GM23338 (cell line): ENCODE results near the gene GCHFR. TPM values are rescaled to one million over a fixed set of nuclear protein-coding genes. Genes with fewer than 3 reads are reported as not detected.

ENCODE experiments used
- ATAC-seq: fragments of 200-7000 bp; cut with Tn5 transposase; 3 replicates; pipeline ENCODE4 v1.9.1; 2020
- DNase-seq: peaks from one replicate; pipeline ENCODE4 v3.0.0-alpha.2; 2015; ENCODE audit warnings: low spot score
- H2AFZ ChIP-seq: fragments of 200-600 bp; sonication (generic); 2 replicates; pipeline ENCODE4 v1.8.0; 2016; ENCODE audit warnings: antibody characterized with exemption, mild to moderate bottlenecking, moderate library complexity
- H3F3A ChIP-seq: fragments of 200-600 bp; sonication (generic); replicated peaks from 2 replicates; pipeline ENCODE4 v1.8.0; 2017; ENCODE audit warnings: antibody characterized with exemption, mixed run types, low read depth
- H3K27ac ChIP-seq: fragments of 200-600 bp; sonication (generic); 2 replicates; pipeline ENCODE4 v1.6.1; 2016; ENCODE audit warnings: low read depth
- H3K27me3 ChIP-seq: fragments of 200-600 bp; sonication (generic); 2 replicates; pipeline ENCODE4 v1.8.0; 2016; ENCODE audit warnings: mild to moderate bottlenecking, mixed run types, moderate library complexity; ENCODE audit not compliant: insufficient read depth
- H3K36me3 ChIP-seq: fragments of 200-600 bp; sonication (generic); 2 replicates; pipeline ENCODE4 v1.8.0; 2016; ENCODE audit warnings: mild to moderate bottlenecking; ENCODE audit not compliant: insufficient read depth
- H3K4me1 ChIP-seq: fragments of 200-600 bp; sonication (generic); 2 replicates; pipeline ENCODE4 v1.8.0; 2016; ENCODE audit warnings: mild to moderate bottlenecking, moderate library complexity; ENCODE audit not compliant: insufficient read depth
- H3K4me2 ChIP-seq: fragments of 200-600 bp; sonication (generic); 2 replicates; pipeline ENCODE4 v1.7.1; 2017; ENCODE audit warnings: mixed run types
- H3K4me3 ChIP-seq: fragments of 200-600 bp; sonication (generic); 2 replicates; pipeline ENCODE4 v1.6.1; 2016; ENCODE audit warnings: mixed run types
- H3K79me2 ChIP-seq: fragments of 200-600 bp; sonication (generic); replicated peaks from 2 replicates; pipeline ENCODE4 v1.8.0; 2017; ENCODE audit warnings: mild to moderate bottlenecking; ENCODE audit not compliant: insufficient read depth
- H3K9me2 ChIP-seq: fragments of 200-600 bp; sonication (generic); 2 replicates; pipeline ENCODE4 v1.8.0; 2017; ENCODE audit not compliant: insufficient read depth
- H4K20me1 ChIP-seq: fragments of 200-600 bp; sonication (generic); replicated peaks from 2 replicates; pipeline ENCODE4 v1.8.0; 2017; ENCODE audit warnings: mild to moderate bottlenecking; ENCODE audit not compliant: insufficient read depth
- H3K27ac Mint-ChIP-seq: 2 replicates; pipeline ENCODE4 v1.8.0; 2020; ENCODE audit warnings: inconsistent platforms, mild to moderate bottlenecking, moderate library complexity, mixed read lengths
- H3K27me3 Mint-ChIP-seq: 3 replicates; pipeline ENCODE4 v1.8.0; 2022; ENCODE audit warnings: low read depth, mild to moderate bottlenecking, moderate library complexity, mixed read lengths, inconsistent platforms; ENCODE audit not compliant: insufficient read depth, poor library complexity
- H3K36me3 Mint-ChIP-seq: 3 replicates; pipeline ENCODE4 v1.8.0; 2021; ENCODE audit warnings: low read depth, mild to moderate bottlenecking, inconsistent platforms, moderate library complexity, mixed read lengths
- H3K4me1 Mint-ChIP-seq: 3 replicates; pipeline ENCODE4 v1.8.0; 2020; ENCODE audit warnings: mild to moderate bottlenecking, inconsistent platforms, mixed read lengths
- H3K4me3 Mint-ChIP-seq: 3 replicates; pipeline ENCODE4 v1.8.0; 2021; ENCODE audit warnings: moderate library complexity, mild to moderate bottlenecking, inconsistent platforms, mixed read lengths
- H3K9me3 Mint-ChIP-seq: 3 replicates; pipeline ENCODE4 v1.8.0; 2020; ENCODE audit warnings: moderate library complexity, mild to moderate bottlenecking, inconsistent platforms, mixed read lengths
- CREB1 ChIP-seq: fragments of 250-450 bp; sonication (Bioruptor Pico); IDR thresholded peaks from 2 replicates; pipeline ENCODE4 v1.5.0; 2020; ENCODE audit warnings: low read depth, mild to moderate bottlenecking, moderate library complexity
- EZH2 ChIP-seq: fragments of 200-600 bp; sonication (generic); IDR thresholded peaks from one replicate; pipeline ENCODE4 v1.8.0; 2017; ENCODE audit warnings: antibody characterized with exemption, mild to moderate bottlenecking, low read depth; ENCODE audit not compliant: unreplicated experiment
- EZH2phosphoT487 ChIP-seq: fragments of 200-600 bp; sonication (generic); IDR thresholded peaks from one replicate; pipeline ENCODE4 v1.8.1; 2018; ENCODE audit warnings: antibody characterized with exemption; ENCODE audit not compliant: unreplicated experiment
- JUNB ChIP-seq: IDR thresholded peaks from one replicate; pipeline ENCODE4 v1.6.1; 2016; ENCODE audit warnings: antibody characterized with exemption; ENCODE audit not compliant: unreplicated experiment
- NANOG ChIP-seq: IDR thresholded peaks from 2 replicates; pipeline ENCODE4 v1.6.1; 2016; ENCODE audit warnings: antibody characterized with exemption, borderline replicate concordance
- POLR2AphosphoS5 ChIP-seq: IDR thresholded peaks from 2 replicates; pipeline ENCODE4 v1.6.1; 2016; ENCODE audit warnings: antibody characterized with exemption, low read depth
- STAT1 ChIP-seq: IDR thresholded peaks from one replicate; pipeline ENCODE4 v1.6.1; 2016; ENCODE audit warnings: antibody characterized with exemption; ENCODE audit not compliant: unreplicated experiment
- ZNF114 ChIP-seq: fragments of 250-450 bp; sonication (Bioruptor Pico); IDR thresholded peaks from 2 replicates; pipeline ENCODE4 v1.5.0; 2020; ENCODE audit warnings: mild to moderate bottlenecking, moderate library complexity
- ZNF331 ChIP-seq: fragments of 250-450 bp; sonication (Bioruptor Pico); IDR thresholded peaks from 2 replicates; pipeline ENCODE4 v1.5.0; 2020; ENCODE audit warnings: low read depth, mild to moderate bottlenecking, moderate library complexity
- polyA plus RNA-seq: library from polyadenylated mRNA; unstranded; fragments of >200 nt; fragmentation: Nextera tagmentation; extraction: Ambion mirVana; gene quantifications from 2 replicates; pipeline ENCODE4 v1.2.1, GENCODE V29; 2016
- total RNA-seq: library from RNA; depleted of rRNA; stranded (reverse); fragments of >200 nt; shearing (Covaris generic); gene quantifications from 2 replicates; pipeline ENCODE4 v1.2.3, GENCODE V29; 2014
- TF ChIP-seq, protein P1 (sequence below): fragments of 250-450 bp; sonication (Bioruptor Pico); IDR thresholded peaks from 2 replicates; pipeline ENCODE4 v1.5.0; 2020; ENCODE audit warnings: mild to moderate bottlenecking, moderate library complexity
- TF ChIP-seq, protein P2 (sequence below): IDR thresholded peaks from 2 replicates; pipeline ENCODE4 v1.6.1; 2016; ENCODE audit warnings: antibody characterized with exemption
- TF ChIP-seq, protein P3 (sequence below), 2 experiments: fragments of 200-600 bp in 1 of 2; sonication (generic) in 1 of 2; conservative IDR thresholded peaks; 2 replicates each; pipeline versions ENCODE4 v1.5.1 to v1.6.1; 2016 to 2017; ENCODE audit warnings: antibody characterized with exemption in 2 of 2, low read depth in 2 of 2, mild to moderate bottlenecking in 2 of 2, moderate library complexity in 1 of 2
- TF ChIP-seq, protein P4 (sequence below): IDR thresholded peaks from one replicate; pipeline ENCODE4 v1.6.1; 2018; ENCODE audit warnings: antibody characterized with exemption; ENCODE audit not compliant: unreplicated experiment

GCHFR gene
- total and polyA plus RNA-seq, 2 experiments from 2014 or later, result 38.9 to 44.2 TPM

DNA sequence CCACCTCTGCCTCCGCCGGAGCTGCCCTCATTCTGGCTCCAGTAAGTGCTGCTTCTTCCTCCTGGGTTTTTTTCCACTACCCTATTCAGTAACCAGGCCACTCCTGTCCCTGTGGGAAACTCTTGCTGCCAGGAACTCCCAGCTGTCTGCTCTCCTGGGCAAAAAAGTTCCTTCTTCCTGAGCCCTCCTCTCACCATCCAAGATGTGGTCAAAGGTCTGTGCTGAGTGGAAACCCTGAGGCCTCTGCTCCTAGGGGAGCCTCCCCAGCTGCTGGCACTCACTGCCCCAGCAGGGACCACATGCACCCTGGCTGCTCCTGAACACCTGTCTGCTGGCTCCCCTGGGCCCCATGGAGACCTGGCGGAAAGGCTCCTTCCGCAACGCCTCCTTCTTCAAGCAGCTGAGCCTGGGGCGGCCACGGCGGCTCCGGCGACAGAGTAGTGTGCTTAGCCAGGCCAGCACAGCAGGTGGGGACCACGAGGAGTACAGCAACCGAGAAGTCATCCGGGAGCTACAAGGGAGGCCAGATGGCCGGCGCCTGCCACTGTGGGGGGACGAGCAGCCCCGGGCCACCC, 6.4 kb downstream of the GCHFR start:
- peaks cover 10% of the 10 kb centered on the region for H3K36me3 Mint-ChIP-seq
- Histone ChIP-seq H3F3A (no peaks in the 10 kb centered on the region; the same call in none of the 2 replicates), H3K4me3 (no peak overlapping the region), H3K36me3 (no peaks in the 10 kb centered on the region), H3K79me2 (no peaks in the 10 kb centered on the region), H4K20me1 (no peaks in the 10 kb centered on the region), H3K9me2 (no peaks in the 10 kb centered on the region), H3K27me3 (no peaks in the 10 kb centered on the region), H3K4me2 (no peak overlapping the region), H3K4me1 (peaks cover 6% of the 10 kb centered on the region; the same call in 1 of the 2 replicates), H2AFZ (no peak overlapping the region), H3K27ac (no peak overlapping the region)
- DNase-seq (no peak), ATAC-seq (no peak)
- no peak overlapping the region; the same call in 1 of the 2 replicates for H3K27ac Mint-ChIP-seq
- TF ChIP-seq ZNF331 (no peak), CREB1 (CRISPR knock-in tag) (no peak), STAT1 (no peak), EZH2phosphoT487 (no peak), ZNF114 (CRISPR knock-in tag) (no peak), EZH2 (no peak), NANOG (no peak), POLR2AphosphoS5 (no peak), JUNB (no peak)
- TF ChIP-seq, protein P1, sequence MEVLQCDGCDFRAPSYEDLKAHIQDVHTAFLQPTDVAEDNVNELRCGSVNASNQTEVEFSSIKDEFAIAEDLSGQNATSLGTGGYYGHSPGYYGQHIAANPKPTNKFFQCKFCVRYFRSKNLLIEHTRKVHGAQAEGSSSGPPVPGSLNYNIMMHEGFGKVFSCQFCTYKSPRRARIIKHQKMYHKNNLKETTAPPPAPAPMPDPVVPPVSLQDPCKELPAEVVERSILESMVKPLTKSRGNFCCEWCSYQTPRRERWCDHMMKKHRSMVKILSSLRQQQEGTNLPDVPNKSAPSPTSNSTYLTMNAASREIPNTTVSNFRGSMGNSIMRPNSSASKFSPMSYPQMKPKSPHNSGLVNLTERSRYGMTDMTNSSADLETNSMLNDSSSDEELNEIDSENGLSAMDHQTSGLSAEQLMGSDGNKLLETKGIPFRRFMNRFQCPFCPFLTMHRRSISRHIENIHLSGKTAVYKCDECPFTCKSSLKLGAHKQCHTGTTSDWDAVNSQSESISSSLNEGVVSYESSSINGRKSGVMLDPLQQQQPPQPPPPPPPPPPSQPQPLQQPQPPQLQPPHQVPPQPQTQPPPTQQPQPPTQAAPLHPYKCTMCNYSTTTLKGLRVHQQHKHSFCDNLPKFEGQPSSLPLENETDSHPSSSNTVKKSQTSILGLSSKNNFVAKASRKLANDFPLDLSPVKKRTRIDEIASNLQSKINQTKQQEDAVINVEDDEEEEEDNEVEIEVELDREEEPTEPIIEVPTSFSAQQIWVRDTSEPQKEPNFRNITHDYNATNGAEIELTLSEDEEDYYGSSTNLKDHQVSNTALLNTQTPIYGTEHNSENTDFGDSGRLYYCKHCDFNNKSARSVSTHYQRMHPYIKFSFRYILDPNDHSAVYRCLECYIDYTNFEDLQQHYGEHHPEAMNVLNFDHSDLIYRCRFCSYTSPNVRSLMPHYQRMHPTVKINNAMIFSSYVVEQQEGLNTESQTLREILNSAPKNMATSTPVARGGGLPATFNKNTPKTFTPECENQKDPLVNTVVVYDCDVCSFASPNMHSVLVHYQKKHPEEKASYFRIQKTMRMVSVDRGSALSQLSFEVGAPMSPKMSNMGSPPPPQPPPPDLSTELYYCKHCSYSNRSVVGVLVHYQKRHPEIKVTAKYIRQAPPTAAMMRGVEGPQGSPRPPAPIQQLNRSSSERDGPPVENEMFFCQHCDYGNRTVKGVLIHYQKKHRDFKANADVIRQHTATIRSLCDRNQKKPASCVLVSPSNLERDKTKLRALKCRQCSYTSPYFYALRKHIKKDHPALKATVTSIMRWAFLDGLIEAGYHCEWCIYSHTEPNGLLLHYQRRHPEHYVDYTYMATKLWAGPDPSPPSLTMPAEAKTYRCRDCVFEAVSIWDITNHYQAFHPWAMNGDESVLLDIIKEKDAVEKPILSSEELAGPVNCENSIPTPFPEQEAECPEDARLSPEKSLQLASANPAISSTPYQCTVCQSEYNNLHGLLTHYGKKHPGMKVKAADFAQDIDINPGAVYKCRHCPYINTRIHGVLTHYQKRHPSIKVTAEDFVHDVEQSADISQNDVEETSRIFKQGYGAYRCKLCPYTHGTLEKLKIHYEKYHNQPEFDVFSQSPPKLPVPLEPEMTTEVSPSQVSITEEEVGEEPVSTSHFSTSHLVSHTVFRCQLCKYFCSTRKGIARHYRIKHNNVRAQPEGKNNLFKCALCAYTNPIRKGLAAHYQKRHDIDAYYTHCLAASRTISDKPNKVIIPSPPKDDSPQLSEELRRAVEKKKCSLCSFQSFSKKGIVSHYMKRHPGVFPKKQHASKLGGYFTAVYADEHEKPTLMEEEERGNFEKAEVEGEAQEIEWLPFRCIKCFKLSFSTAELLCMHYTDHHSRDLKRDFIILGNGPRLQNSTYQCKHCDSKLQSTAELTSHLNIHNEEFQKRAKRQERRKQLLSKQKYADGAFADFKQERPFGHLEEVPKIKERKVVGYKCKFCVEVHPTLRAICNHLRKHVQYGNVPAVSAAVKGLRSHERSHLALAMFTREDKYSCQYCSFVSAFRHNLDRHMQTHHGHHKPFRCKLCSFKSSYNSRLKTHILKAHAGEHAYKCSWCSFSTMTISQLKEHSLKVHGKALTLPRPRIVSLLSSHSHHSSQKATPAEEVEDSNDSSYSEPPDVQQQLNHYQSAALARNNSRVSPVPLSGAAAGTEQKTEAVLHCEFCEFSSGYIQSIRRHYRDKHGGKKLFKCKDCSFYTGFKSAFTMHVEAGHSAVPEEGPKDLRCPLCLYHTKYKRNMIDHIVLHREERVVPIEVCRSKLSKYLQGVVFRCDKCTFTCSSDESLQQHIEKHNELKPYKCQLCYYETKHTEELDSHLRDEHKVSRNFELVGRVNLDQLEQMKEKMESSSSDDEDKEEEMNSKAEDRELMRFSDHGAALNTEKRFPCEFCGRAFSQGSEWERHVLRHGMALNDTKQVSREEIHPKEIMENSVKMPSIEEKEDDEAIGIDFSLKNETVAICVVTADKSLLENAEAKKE, result no peak
- TF ChIP-seq, protein P2, sequence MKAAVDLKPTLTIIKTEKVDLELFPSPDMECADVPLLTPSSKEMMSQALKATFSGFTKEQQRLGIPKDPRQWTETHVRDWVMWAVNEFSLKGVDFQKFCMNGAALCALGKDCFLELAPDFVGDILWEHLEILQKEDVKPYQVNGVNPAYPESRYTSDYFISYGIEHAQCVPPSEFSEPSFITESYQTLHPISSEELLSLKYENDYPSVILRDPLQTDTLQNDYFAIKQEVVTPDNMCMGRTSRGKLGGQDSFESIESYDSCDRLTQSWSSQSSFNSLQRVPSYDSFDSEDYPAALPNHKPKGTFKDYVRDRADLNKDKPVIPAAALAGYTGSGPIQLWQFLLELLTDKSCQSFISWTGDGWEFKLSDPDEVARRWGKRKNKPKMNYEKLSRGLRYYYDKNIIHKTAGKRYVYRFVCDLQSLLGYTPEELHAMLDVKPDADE, result no peak
- TF ChIP-seq, protein P3, sequence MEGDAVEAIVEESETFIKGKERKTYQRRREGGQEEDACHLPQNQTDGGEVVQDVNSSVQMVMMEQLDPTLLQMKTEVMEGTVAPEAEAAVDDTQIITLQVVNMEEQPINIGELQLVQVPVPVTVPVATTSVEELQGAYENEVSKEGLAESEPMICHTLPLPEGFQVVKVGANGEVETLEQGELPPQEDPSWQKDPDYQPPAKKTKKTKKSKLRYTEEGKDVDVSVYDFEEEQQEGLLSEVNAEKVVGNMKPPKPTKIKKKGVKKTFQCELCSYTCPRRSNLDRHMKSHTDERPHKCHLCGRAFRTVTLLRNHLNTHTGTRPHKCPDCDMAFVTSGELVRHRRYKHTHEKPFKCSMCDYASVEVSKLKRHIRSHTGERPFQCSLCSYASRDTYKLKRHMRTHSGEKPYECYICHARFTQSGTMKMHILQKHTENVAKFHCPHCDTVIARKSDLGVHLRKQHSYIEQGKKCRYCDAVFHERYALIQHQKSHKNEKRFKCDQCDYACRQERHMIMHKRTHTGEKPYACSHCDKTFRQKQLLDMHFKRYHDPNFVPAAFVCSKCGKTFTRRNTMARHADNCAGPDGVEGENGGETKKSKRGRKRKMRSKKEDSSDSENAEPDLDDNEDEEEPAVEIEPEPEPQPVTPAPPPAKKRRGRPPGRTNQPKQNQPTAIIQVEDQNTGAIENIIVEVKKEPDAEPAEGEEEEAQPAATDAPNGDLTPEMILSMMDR (conservative IDR thresholded peaks at IDR 0.05; ENCODE audit: low read depth in 2 of 2), result no peak
- TF ChIP-seq, protein P4, sequence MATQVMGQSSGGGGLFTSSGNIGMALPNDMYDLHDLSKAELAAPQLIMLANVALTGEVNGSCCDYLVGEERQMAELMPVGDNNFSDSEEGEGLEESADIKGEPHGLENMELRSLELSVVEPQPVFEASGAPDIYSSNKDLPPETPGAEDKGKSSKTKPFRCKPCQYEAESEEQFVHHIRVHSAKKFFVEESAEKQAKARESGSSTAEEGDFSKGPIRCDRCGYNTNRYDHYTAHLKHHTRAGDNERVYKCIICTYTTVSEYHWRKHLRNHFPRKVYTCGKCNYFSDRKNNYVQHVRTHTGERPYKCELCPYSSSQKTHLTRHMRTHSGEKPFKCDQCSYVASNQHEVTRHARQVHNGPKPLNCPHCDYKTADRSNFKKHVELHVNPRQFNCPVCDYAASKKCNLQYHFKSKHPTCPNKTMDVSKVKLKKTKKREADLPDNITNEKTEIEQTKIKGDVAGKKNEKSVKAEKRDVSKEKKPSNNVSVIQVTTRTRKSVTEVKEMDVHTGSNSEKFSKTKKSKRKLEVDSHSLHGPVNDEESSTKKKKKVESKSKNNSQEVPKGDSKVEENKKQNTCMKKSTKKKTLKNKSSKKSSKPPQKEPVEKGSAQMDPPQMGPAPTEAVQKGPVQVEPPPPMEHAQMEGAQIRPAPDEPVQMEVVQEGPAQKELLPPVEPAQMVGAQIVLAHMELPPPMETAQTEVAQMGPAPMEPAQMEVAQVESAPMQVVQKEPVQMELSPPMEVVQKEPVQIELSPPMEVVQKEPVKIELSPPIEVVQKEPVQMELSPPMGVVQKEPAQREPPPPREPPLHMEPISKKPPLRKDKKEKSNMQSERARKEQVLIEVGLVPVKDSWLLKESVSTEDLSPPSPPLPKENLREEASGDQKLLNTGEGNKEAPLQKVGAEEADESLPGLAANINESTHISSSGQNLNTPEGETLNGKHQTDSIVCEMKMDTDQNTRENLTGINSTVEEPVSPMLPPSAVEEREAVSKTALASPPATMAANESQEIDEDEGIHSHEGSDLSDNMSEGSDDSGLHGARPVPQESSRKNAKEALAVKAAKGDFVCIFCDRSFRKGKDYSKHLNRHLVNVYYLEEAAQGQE, result no peak
- H3K9me3 Mint-ChIP-seq, result no peaks in the 10 kb centered on the region
- peaks cover 18% of the 10 kb centered on the region for H3K27me3 Mint-ChIP-seq
- peaks cover 34% of the 10 kb centered on the region for H3K4me1 Mint-ChIP-seq
- no peak overlapping the region for H3K4me3 Mint-ChIP-seq
